ENCODE data around the gene MYO3B. TPM values are rescaled to one million over a fixed set of nuclear protein-coding genes. Genes with fewer than 3 reads are reported as not detected.

MYO3B gene
- total RNA-seq, 1 experiment from 2014 or later, result 0.50 TPM

GRCh38 chr2:170488807-170489206 lies 310.9 kb downstream of the MYO3B start (continued):
- TF ChIP-seq TEAD1 (CRISPR knock-in tag; IDR thresholded peaks at IDR 0.05), result no peak
- no peak for TF ChIP-seq CREM (CRISPR knock-in tag; IDR thresholded peaks at IDR 0.05)
- no peak for TF ChIP-seq NR3C1 (CRISPR knock-in tag; conservative IDR thresholded peaks at IDR 0.05; ENCODE audit: low read depth)
- no peak for TF ChIP-seq ARID4B (CRISPR knock-in tag; IDR thresholded peaks at IDR 0.05; ENCODE audit: borderline replicate concordance)
- TF ChIP-seq CDX4 (CRISPR knock-in tag; IDR thresholded peaks at IDR 0.05; ENCODE audit: borderline replicate concordance), result no peak
- TF ChIP-seq TP53 (CRISPR knock-in tag; IDR thresholded peaks at IDR 0.05), result no peak
- no peak for TF ChIP-seq MXD4 (CRISPR knock-in tag; IDR thresholded peaks at IDR 0.05; ENCODE audit: borderline replicate concordance)
- TF ChIP-seq PREB (CRISPR knock-in tag; IDR thresholded peaks at IDR 0.05; ENCODE audit: borderline replicate concordance), result no peak
- TF ChIP-seq SMAD3 (CRISPR knock-in tag; IDR thresholded peaks at IDR 0.05; ENCODE audit: borderline replicate concordance), result no peak
- no peak for TF ChIP-seq SMAD4 (CRISPR knock-in tag; IDR thresholded peaks at IDR 0.05)
- no peak for TF ChIP-seq ZNF512 (CRISPR knock-in tag; IDR thresholded peaks at IDR 0.05; ENCODE audit: borderline replicate concordance)
- no peak for TF ChIP-seq NFATC4 (CRISPR knock-in tag; IDR thresholded peaks at IDR 0.05)
- no peak for TF ChIP-seq MYBL2 (CRISPR knock-in tag; IDR thresholded peaks at IDR 0.05)

GRCh38 chr2:170492010-170492409 lies 314.1 kb downstream of the MYO3B start:
- H3K4me3 Mint-ChIP-seq, result no peak overlapping the region
- DNase-seq (ENCODE audit: low spot score) (no peak), ATAC-seq (no peak)
- POLR2A ChIA-PET, result interaction anchor here (0.5 kb wide), 1 partner anchor 9 kb away, joined by 3 read pairs; no protein-coding TSS in a partner anchor
- peaks cover 14% of the 10 kb centered on the region for H3K27me3 Mint-ChIP-seq (ENCODE audit: low read depth)
- no peaks in the 10 kb centered on the region for H3K36me3 Mint-ChIP-seq
- H3K27ac Mint-ChIP-seq, result no peak overlapping the region
- no peaks in the 10 kb centered on the region for H3K9me3 Mint-ChIP-seq
- CTCF ChIA-PET, result interaction anchor here (1.2 kb wide), 1 partner anchor 83 kb away, joined by 3 read pairs; no protein-coding TSS in a partner anchor
- peaks cover 19% of the 10 kb centered on the region for H3K4me1 Mint-ChIP-seq
- TF ChIP-seq MYBL2 (CRISPR knock-in tag; IDR thresholded peaks at IDR 0.05) (no peak), ZNF425 (CRISPR knock-in tag; conservative IDR thresholded peaks at IDR 0.05) (no peak), CDX4 (CRISPR knock-in tag; IDR thresholded peaks at IDR 0.05; ENCODE audit: borderline replicate concordance) (no peak), HMGA2 (CRISPR knock-in tag; IDR thresholded peaks at IDR 0.05) (no peak), PRDM15 (CRISPR knock-in tag; IDR thresholded peaks at IDR 0.05) (no peak), HMGXB4 (CRISPR knock-in tag; IDR thresholded peaks at IDR 0.05) (no peak), FOXJ3 (CRISPR knock-in tag; IDR thresholded peaks at IDR 0.05; ENCODE audit: borderline replicate concordance) (no peak), NR1H2 (CRISPR knock-in tag; IDR thresholded peaks at IDR 0.05) (no peak), NR3C1 (CRISPR knock-in tag; conservative IDR thresholded peaks at IDR 0.05; ENCODE audit: low read depth) (no peak), ZNF121 (CRISPR knock-in tag; IDR thresholded peaks at IDR 0.05) (no peak)

Measured in WTC11 (cell line).